Epithelial cell of proximal tubule (primary cell): ENCODE measurements around the gene HIGD1A. TPM values are rescaled to one million over a fixed set of nuclear protein-coding genes. Genes with fewer than 3 reads are reported as not detected.

Source experiments
- DNase-seq: peaks from one replicate; pipeline ENCODE4 v3.0.0-alpha.2; 2011; ENCODE audit warnings: low read depth
- H3K4me3 ChIP-seq: 2 replicates; pipeline ENCODE4 v1.5.1; 2011; ENCODE audit warnings: low read depth, mild to moderate bottlenecking, low read length
- CTCF ChIP-seq: conservative IDR thresholded peaks from 2 replicates; pipeline ENCODE4 v1.5.1; 2012; ENCODE audit warnings: low read depth, mild to moderate bottlenecking, low read length
- total RNA-seq: library from RNA; depleted of rRNA; stranded (reverse); fragments of >200 nt; gene quantifications from 2 replicates; pipeline ENCODE4 v1.2.3, GENCODE V29; 2015

The HIGD1A gene
- total RNA-seq, 1 donor from 2014 or later = 247 TPM

- no peak for TF ChIP-seq CTCF
- no peak for DNase-seq
Observed at GRCh38 chr3:42733501-42734262, 70.6 kb downstream of the HIGD1A start.

More at GRCh38 chr3:42733501-42734262, 70.6 kb downstream of the HIGD1A start:
- H3K4me3 ChIP-seq = no peak overlapping the region

Other genes with a start within 250 kb of the HIGD1A start
- gene SEC22C, start 222.5 kb downstream of the HIGD1A start, total RNA-seq = 40.8 and 60.0 TPM in 2 replicates
- 26.9 and 31.5 TPM in 2 replicates for gene SS18L2, start 213.6 kb downstream of the HIGD1A start, total RNA-seq
- gene NKTR, start 203.8 kb downstream of the HIGD1A start, total RNA-seq = 18.2 and 24.3 TPM in 2 replicates
- 5.6 and 6.2 TPM in 2 replicates for gene ZBTB47, start 150.8 kb downstream of the HIGD1A start, total RNA-seq
- not detected in 2 replicates for gene KLHL40, start 119.0 kb downstream of the HIGD1A start, total RNA-seq
- gene HHATL, start 101.7 kb downstream of the HIGD1A start, total RNA-seq = not detected in 2 replicates
- gene CCDC13, start 31.2 kb downstream of the HIGD1A start, total RNA-seq = 0.65 and 1.7 TPM in 2 replicates
- 2.8 and 6.1 TPM in 2 replicates for gene ACKR2, start 5.0 kb upstream of the HIGD1A start, total RNA-seq
- gene CYP8B1, start 71.4 kb upstream of the HIGD1A start, total RNA-seq = not detected in 2 replicates
- 1.7 and 6.3 TPM in 2 replicates for gene ZNF662, start 101.7 kb upstream of the HIGD1A start, total RNA-seq
- gene GASK1A, start 174.8 kb upstream of the HIGD1A start, total RNA-seq = 1.1 and 1.2 TPM in 2 replicates